HFFc6 (cell line): ENCODE measurements around the gene RPS6KA2. TPM values are rescaled to one million over a fixed set of nuclear protein-coding genes. Genes with fewer than 3 reads are reported as not detected.

Source experiments
- DNase-seq: peaks from one replicate; pipeline ENCODE4 v3.0.0-alpha.2; 2018
- H3K27ac Mint-ChIP-seq: 2 replicates; pipeline ENCODE4 v1.8.0; 2020; ENCODE audit warnings: mild to moderate bottlenecking, mixed read lengths
- H3K27me3 Mint-ChIP-seq: 2 replicates; pipeline ENCODE4 v1.8.0; 2021; ENCODE audit warnings: mild to moderate bottlenecking, moderate library complexity, mixed read lengths; ENCODE audit not compliant: insufficient read depth
- H3K36me3 Mint-ChIP-seq: 2 replicates; pipeline ENCODE4 v1.8.0; 2021; ENCODE audit warnings: low read depth, mixed read lengths
- H3K4me1 Mint-ChIP-seq: 2 replicates; pipeline ENCODE4 v1.8.0; 2020; ENCODE audit warnings: low read depth, mixed read lengths
- H3K4me3 Mint-ChIP-seq: 2 replicates; pipeline ENCODE4 v1.8.0; 2020; ENCODE audit warnings: mild to moderate bottlenecking, moderate library complexity, mixed read lengths
- H3K9me3 Mint-ChIP-seq: 2 replicates; pipeline ENCODE4 v1.8.0; 2020; ENCODE audit warnings: mild to moderate bottlenecking, mixed read lengths
- total RNA-seq, 6 experiments: library from RNA; stranded (reverse); fragmentation: NEBNext Ultra II Directional; extraction: Animal tissue kit (Norgen Biotek cat#: 25700); gene quantifications; 2 replicates in 1 of 6; 3 replicates in 5 of 6; pipeline ENCODE4 v1.2.3, GENCODE V29; 2021
- TF ChIP-seq, protein P1 (sequence below): fragments of 200-600 bp; sonication (generic); IDR thresholded peaks from 2 replicates; pipeline ENCODE4 v1.5.0; 2021; ENCODE audit warnings: antibody characterized with exemption, mild to moderate bottlenecking

RPS6KA2 gene
- total RNA-seq, 6 experiments from 2014 or later = 10.1 to 13.9 (median 11.9) TPM

DNA sequence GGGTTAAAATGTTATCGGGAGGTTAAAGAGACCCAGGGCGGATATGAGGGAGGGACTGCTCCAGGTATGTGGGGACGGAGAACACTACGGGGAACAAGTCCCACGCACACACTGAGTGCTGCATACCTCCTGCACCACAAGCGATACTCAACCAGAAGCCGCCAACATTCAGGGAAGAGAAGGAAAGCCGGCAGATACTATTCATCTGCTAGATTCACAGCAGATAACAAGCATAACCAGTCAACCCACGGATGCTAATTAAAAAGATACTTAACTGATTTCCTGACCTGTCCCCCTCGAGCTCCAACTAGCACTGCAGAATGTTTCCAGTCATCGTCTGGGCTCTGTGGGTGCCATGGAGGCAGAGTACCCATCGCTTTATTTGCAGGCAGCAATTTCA lies 45.1 kb upstream of the RPS6KA2 start:
- H3K27me3 Mint-ChIP-seq = peaks cover 23% of the 10 kb centered on the region
- no peak for DNase-seq
- no peaks in the 10 kb centered on the region for H3K9me3 Mint-ChIP-seq
- H3K27ac Mint-ChIP-seq = no peak overlapping the region
- no peak overlapping the region for H3K4me3 Mint-ChIP-seq
- H3K4me1 Mint-ChIP-seq = 0 out of 2 replicates have a peak, but pooled peaks cover 5% of the 10 kb centered on the region
- H3K36me3 Mint-ChIP-seq = no peaks in the 10 kb centered on the region
- TF ChIP-seq, protein P1, sequence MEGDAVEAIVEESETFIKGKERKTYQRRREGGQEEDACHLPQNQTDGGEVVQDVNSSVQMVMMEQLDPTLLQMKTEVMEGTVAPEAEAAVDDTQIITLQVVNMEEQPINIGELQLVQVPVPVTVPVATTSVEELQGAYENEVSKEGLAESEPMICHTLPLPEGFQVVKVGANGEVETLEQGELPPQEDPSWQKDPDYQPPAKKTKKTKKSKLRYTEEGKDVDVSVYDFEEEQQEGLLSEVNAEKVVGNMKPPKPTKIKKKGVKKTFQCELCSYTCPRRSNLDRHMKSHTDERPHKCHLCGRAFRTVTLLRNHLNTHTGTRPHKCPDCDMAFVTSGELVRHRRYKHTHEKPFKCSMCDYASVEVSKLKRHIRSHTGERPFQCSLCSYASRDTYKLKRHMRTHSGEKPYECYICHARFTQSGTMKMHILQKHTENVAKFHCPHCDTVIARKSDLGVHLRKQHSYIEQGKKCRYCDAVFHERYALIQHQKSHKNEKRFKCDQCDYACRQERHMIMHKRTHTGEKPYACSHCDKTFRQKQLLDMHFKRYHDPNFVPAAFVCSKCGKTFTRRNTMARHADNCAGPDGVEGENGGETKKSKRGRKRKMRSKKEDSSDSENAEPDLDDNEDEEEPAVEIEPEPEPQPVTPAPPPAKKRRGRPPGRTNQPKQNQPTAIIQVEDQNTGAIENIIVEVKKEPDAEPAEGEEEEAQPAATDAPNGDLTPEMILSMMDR = no peak

DNA sequence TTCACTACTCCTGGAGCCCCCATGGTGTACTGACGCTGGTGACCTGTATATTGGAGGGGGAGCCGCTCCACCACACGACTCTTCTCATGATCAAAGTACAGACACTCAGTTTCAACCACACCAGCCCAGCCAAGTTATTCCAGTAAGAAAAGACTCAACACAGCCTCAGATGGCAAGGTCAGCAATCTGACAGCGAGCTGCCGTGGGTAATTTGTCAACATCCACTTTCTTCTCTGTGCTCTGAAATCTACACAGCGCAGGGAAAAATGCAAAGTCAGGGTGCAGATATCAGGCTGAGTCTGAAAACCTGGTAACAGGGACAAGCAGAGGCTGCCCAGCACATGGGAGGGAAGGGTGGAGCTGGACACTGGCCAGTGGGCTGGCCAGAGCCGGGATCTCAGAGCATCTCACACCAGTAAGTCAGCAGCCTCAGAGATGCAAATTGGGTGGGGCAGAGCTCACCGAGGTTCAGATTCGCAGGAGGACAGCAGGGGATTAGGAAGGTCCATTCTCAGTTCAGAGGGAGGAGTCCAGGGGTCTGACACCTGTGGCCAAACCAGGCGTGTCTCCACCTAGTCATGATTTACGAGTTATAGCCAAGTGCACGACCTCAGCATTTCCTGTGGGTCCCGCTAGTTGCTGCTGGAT lies 44.5 kb upstream of the RPS6KA2 start:
- no peaks in the 10 kb centered on the region for H3K9me3 Mint-ChIP-seq
- DNase-seq = no peak
- H3K27me3 Mint-ChIP-seq = peaks cover 26% of the 10 kb centered on the region
- no peak overlapping the region for H3K4me3 Mint-ChIP-seq
- H3K27ac Mint-ChIP-seq = no peak overlapping the region
- TF ChIP-seq, protein P1 = no peak
- H3K4me1 Mint-ChIP-seq = 0 out of 2 replicates have a peak, but pooled peaks cover 5% of the 10 kb centered on the region
- H3K36me3 Mint-ChIP-seq = no peaks in the 10 kb centered on the region

DNA sequence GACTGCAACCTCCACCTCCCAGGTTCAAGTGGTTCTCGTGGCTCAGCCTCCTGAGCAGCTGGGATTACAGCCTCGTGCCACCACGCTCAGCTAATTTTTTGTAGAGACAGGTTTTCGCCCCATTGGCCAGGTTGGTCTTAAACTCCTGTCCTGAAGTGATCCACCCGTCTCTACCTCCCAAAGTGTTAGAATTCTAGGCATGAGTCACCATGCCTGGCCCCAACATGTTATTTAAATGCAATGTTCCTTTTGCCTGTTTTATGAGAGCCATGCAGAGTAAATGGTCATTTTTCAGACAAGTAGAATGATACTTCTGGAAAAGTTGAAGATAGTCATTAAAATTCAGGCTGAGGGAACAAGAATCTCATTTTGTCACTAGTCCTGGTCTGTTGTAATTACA lies 43.8 kb upstream of the RPS6KA2 start:
- Mint-ChIP-seq H3K27ac (no peak overlapping the region), H3K27me3 (peaks cover 26% of the 10 kb centered on the region), H3K4me1 (0 out of 2 replicates have a peak, but pooled peaks cover 5% of the 10 kb centered on the region), H3K36me3 (no peaks in the 10 kb centered on the region), H3K9me3 (no peaks in the 10 kb centered on the region), H3K4me3 (no peak overlapping the region)
- no peak for DNase-seq
- TF ChIP-seq, protein P1 = no peak

DNA sequence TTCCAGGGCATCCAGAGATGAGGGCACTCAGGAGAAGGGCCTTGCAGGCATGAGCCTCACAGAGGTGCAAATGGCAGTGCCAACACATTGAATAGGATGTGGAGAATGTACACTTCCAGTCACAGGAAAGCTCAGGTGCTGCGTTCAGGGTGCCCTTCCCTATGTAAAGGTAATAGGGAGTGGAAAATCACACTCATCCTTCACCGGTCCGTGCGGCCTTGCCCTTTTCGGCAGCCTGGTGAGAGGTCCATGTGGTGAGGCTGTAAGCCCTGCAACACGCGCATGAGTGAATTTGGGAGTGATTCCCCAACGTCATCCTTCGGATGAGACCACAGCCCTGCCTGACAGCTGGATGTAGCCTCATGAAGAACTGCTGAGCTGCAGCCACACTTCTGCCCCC lies 43.0 kb upstream of the RPS6KA2 start:
- no peaks in the 10 kb centered on the region for H3K4me1 Mint-ChIP-seq
- no peaks in the 10 kb centered on the region for H3K36me3 Mint-ChIP-seq
- H3K4me3 Mint-ChIP-seq = no peak overlapping the region
- no peak for DNase-seq
- H3K27ac Mint-ChIP-seq = no peak overlapping the region
- H3K27me3 Mint-ChIP-seq = peaks cover 22% of the 10 kb centered on the region
- H3K9me3 Mint-ChIP-seq = no peaks in the 10 kb centered on the region
- TF ChIP-seq, protein P1 = no peak

DNA sequence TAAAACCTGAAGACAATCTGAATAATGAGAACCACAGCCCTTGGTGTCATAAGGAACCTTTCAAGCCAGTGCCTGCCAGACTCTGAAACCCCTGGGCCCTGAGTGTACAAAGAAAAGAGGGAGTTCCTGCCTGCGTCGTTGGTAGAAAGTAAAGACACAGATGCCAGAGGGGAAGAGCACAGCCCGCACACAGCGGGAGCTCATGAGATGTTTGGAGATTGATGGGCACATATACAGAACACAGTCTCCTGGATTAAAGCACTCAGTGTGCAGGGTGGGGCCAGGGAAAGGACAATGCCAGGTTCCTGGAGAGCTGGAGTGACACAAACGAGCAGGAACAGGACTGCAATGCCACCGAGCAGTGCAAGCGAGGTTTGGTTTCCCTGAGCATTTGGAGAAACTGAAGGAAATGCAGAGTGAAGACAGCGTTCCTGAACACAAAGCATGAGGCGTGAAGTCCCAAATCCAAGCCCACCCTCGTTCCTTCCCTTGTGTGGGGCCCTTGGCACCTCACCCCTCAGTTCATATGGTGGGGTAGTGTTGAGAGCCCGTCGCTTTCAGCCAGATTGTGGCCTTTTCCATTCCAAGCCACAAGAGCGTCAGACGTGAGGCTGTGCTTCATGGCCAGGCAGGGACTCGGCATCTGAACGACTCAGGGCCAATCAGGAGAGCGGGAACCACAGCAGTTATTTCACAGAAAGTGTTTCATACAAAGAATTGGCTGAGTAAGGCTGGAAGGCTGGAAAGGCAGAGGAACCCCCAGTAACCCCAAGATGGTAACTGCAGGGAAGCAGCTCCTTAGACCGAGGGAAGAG lies 41.0 kb upstream of the RPS6KA2 start:
- H3K9me3 Mint-ChIP-seq = no peaks in the 10 kb centered on the region
- H3K4me3 Mint-ChIP-seq = no peak overlapping the region
- no peak overlapping the region for H3K27ac Mint-ChIP-seq
- no peak for DNase-seq
- no peaks in the 10 kb centered on the region for H3K4me1 Mint-ChIP-seq
- H3K36me3 Mint-ChIP-seq = no peaks in the 10 kb centered on the region
- H3K27me3 Mint-ChIP-seq = peaks cover 26% of the 10 kb centered on the region
- TF ChIP-seq, protein P1 = no peak
